Right lobe of liver (tissue), 6 donors: ENCODE measurements around the gene CALHM5. TPM values are rescaled to one million over a fixed set of nuclear protein-coding genes. Genes with fewer than 3 reads are reported as not detected.

ENCODE experiments used
- ATAC-seq, 4 donors: fragments of 200-7000 bp; cut with Tn5 transposase; one replicate each; pipeline ENCODE4 v1.9.1; 2020; ENCODE audit warnings: mild to moderate bottlenecking in 4 of 4, moderate library complexity in 4 of 4
- DNase-seq, 3 donors: peaks; one replicate each; pipeline ENCODE4 v3.0.0-alpha.2; 2020
- H3K27ac ChIP-seq, 3 donors: fragments of 200-600 bp; one replicate each; pipeline ENCODE4 v1.8.0; 2022
- H3K27me3 ChIP-seq, 2 donors: fragments of 200-600 bp; one replicate each; pipeline ENCODE4 v1.8.0; 2022
- H3K36me3 ChIP-seq, 4 donors: fragments of 200-600 bp; sonication (generic) in 1 of 4; one replicate each; pipeline versions ENCODE4 v1.5.1 to v1.8.0; 2017 to 2022; ENCODE audit warnings: control low read depth in 1 of 4
- H3K4me1 ChIP-seq, 4 donors: fragments of 200-600 bp; sonication (generic) in 1 of 4; one replicate each; pipeline versions ENCODE4 v1.5.1 to v1.8.0; 2017 to 2022; ENCODE audit warnings: control low read depth in 1 of 4
- H3K4me3 ChIP-seq, 3 donors: fragments of 200-600 bp; one replicate each; pipeline ENCODE4 v1.8.0; 2022
- H3K9me3 ChIP-seq, 4 donors: fragments of 200-600 bp; sonication (generic) in 1 of 4; one replicate each; pipeline versions ENCODE4 v1.5.1 to v1.8.0; 2017 to 2022; ENCODE audit warnings: control low read depth in 1 of 4
- POLR2A ChIP-seq: fragments of 450-650 bp; IDR thresholded peaks from one replicate; pipeline ENCODE4 v1.6.1; 2017; ENCODE audit warnings: antibody characterized with exemption, mild to moderate bottlenecking
- WGBS: methylation state at CpG from one replicate; pipeline ENCODE4 v1.1.6; 2018; ENCODE audit warnings: low coverage, low lambda C conversion rate; ENCODE audit not compliant: insufficient coverage; ENCODE audit errors: missing lambda C conversion rate; 5-methylcytosine and 5-hydroxymethylcytosine counted together
- intact Hi-C, 2 donors: fragments of 100-400 bp; cut with DNase I; formaldehyde crosslinking; loops; one replicate each; pipeline versions ENCODE4 v1.11.2 to v1.14.1; 2022
- total RNA-seq, 6 experiments: library from RNA; depleted of rRNA in 2 of 6; stranded (reverse); fragments of >200 nt in 2 of 6; fragmentation: NEBNext Ultra II Directional in 3 of 6; extraction: Animal tissue kit (Norgen Biotek cat#: 25700) in 3 of 6; gene quantifications; one replicate each; pipeline versions ENCODE4 v1.1.0 to v1.2.4, GENCODE V29; 2016 to 2023
- TF ChIP-seq, protein P1 (sequence below), 4 donors: fragments of 200-600 bp in 3 of 4; fragments of 450-650 bp in 1 of 4; IDR thresholded peaks; one replicate each; pipeline versions ENCODE4 v1.5.1 to v1.8.0; 2016 to 2022; ENCODE audit warnings: antibody characterized with exemption in 4 of 4, mild to moderate bottlenecking in 2 of 4
- donor health status: DM: no; HTN: yes; CAD: no.
- donor health status: DM: no; HTN: no; CAD: no.
- donor health status: DM: no; HTN: no; CAD: no.
- donor health status: DM: no; HTN: yes; CAD: no.
- donor health status: DM: no; HTN: yes; CAD: no.

CALHM5 gene
- total RNA-seq, 6 experiments from 2014 or later = 0.06 to 0.49 (median 0.18) TPM

DNA sequence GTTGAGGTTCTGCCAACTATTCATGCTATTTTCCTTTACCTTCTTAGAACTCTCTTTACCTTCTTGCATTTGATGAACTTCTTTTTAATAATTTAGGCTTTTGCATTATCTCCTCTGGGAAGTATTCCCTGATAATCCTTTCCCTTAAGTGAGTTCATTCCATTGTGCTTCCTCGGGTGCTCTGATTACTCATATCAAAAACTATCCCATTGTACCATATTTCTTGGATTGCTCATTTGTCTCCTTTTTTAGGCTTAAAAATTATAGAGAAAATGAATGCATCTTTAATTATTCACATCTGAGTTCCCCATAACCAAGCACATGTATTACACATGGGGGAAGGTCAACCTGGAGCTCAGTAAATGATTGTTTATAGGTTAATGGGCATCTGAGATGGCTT is 44.6 kb downstream of the CALHM5 start:
- Histone ChIP-seq H3K9me3 (no peaks in the 10 kb centered on the region), H3K4me1 (peaks cover 0 to 4% (median 0%) of the 10 kb centered on the region in 4 donors), H3K4me3 (no peak overlapping the region), H3K36me3 (no peaks in the 10 kb centered on the region), H3K27ac (no peak overlapping the region), H3K27me3 (no peaks in the 10 kb centered on the region)
- TF ChIP-seq, protein P1, sequence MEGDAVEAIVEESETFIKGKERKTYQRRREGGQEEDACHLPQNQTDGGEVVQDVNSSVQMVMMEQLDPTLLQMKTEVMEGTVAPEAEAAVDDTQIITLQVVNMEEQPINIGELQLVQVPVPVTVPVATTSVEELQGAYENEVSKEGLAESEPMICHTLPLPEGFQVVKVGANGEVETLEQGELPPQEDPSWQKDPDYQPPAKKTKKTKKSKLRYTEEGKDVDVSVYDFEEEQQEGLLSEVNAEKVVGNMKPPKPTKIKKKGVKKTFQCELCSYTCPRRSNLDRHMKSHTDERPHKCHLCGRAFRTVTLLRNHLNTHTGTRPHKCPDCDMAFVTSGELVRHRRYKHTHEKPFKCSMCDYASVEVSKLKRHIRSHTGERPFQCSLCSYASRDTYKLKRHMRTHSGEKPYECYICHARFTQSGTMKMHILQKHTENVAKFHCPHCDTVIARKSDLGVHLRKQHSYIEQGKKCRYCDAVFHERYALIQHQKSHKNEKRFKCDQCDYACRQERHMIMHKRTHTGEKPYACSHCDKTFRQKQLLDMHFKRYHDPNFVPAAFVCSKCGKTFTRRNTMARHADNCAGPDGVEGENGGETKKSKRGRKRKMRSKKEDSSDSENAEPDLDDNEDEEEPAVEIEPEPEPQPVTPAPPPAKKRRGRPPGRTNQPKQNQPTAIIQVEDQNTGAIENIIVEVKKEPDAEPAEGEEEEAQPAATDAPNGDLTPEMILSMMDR (IDR thresholded peaks at IDR 0.05) = no peak
- no peak for TF ChIP-seq POLR2A
- ATAC-seq (no peak), DNase-seq (no peak)
- intact Hi-C loops = no loop called here
- WGBS = 84% methylated on average over 1 of the region's 1 CpG

DNA sequence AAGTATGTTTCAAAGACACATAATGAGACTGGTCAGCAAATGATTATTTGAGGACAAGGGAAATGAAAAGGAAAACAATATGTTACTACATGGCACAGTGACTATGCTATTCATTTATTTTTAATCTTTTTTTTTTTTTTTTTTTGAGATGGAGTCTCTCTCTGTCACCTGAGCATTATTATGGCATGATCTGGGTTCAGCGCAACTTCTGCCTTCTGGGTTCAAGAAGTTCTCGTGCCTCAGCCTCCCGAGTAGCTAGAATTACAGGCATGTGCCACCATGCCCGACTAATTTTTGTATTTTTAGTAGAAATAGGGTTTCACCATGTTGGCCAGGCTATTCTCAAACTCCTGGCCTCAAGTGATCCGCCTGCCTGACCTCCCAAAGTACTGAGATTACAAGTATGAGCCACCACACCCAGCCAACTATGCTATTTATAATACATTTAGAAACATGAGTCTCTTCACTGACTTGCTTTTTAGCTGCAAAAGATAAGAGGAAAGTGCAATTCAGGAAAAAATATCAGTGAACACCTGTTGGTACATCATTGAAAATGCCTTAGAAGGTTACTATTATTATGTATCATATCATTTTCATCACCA is 45.5 kb downstream of the CALHM5 start:
- Histone ChIP-seq H3K36me3 (no peaks in the 10 kb centered on the region), H3K9me3 (no peaks in the 10 kb centered on the region), H3K4me1 (peaks cover 0 to 11% (median 0%) of the 10 kb centered on the region in 4 donors), H3K27ac (no peak overlapping the region), H3K4me3 (no peak overlapping the region), H3K27me3 (no peaks in the 10 kb centered on the region)
- no peak for DNase-seq
- no peak for ATAC-seq
- TF ChIP-seq, protein P1 (IDR thresholded peaks at IDR 0.05) = no peak
- no peak for TF ChIP-seq POLR2A
- 65% methylated on average over 4 of the region's 5 CpGs for WGBS
- intact Hi-C loops = no loop called here

DNA sequence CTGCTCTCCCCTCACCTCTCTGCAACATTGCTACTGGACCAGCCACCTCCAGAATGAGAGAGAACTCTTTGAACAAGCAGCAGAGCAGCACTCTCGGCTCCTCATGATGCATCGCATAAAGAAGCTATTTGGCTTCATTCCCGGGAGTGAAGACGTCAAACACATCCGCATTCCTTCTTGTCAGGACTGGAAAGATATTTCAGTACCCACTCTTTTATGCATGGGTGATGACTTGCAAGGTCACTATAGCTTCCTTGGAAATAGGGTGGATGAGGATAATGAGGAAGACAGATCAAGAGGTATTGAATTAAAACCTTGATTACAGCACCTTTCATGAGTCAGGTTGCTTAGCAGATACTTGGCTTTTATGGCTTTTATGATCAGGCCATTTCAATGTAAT is 46.5 kb downstream of the CALHM5 start:
- H3K27me3 ChIP-seq = no peaks in the 10 kb centered on the region
- DNase-seq = no peak
- intact Hi-C loops = no loop called here
- ATAC-seq = peak; percentile 46 to 61 (median 52)
- WGBS = 66% methylated on average over 5 of the region's 5 CpGs
- no peaks in the 10 kb centered on the region for H3K9me3 ChIP-seq
- H3K27ac ChIP-seq = no peak overlapping the region
- peaks cover 0 to 11% (median 0%) of the 10 kb centered on the region in 4 donors for H3K4me1 ChIP-seq
- no peak for TF ChIP-seq POLR2A
- TF ChIP-seq, protein P1 (IDR thresholded peaks at IDR 0.05) = no peak
- no peaks in the 10 kb centered on the region for H3K36me3 ChIP-seq
- H3K4me3 ChIP-seq = no peak overlapping the region

DNA sequence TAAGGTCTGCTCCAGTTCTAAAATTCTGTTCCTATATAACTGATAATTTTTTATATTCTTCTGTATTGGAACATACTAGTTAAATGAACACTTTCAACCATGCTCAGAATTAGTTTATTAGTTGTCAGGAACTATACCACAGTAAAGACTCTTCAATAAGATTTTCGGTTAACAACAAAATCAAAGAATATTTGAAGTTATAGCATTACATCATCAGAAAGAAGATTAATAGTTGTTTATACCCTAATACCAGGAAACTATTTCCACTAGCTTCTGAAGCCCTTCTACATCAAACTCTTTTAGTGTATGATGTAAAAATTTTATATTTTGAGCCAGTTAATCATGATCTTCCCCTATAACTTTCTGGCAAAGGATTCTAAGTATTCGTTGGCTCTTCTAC is 48.7 kb downstream of the CALHM5 start:
- Histone ChIP-seq H3K27ac (no peak overlapping the region), H3K36me3 (no peaks in the 10 kb centered on the region), H3K27me3 (no peaks in the 10 kb centered on the region), H3K4me3 (no peak overlapping the region), H3K9me3 (no peaks in the 10 kb centered on the region), H3K4me1 (peaks cover 0 to 11% (median 0%) of the 10 kb centered on the region in 4 donors)
- ATAC-seq (no peak), DNase-seq (no peak)
- WGBS = 65% methylated on average over 2 of the region's 2 CpGs
- TF ChIP-seq, protein P1 (IDR thresholded peaks at IDR 0.05) = no peak
- TF ChIP-seq POLR2A = no peak
- intact Hi-C loops = no loop called here
